ENCODE measurements around the gene IMP3. TPM values are rescaled to one million over a fixed set of nuclear protein-coding genes. Genes with fewer than 3 reads are reported as not detected.
A peak's percentile ranks its signal among the peaks of the same experiment; 100 is the strongest.

IMP3 gene
- total and polyA plus RNA-seq, 11 donors = 37.1 to 151 (median 44.5) TPM

DNA sequence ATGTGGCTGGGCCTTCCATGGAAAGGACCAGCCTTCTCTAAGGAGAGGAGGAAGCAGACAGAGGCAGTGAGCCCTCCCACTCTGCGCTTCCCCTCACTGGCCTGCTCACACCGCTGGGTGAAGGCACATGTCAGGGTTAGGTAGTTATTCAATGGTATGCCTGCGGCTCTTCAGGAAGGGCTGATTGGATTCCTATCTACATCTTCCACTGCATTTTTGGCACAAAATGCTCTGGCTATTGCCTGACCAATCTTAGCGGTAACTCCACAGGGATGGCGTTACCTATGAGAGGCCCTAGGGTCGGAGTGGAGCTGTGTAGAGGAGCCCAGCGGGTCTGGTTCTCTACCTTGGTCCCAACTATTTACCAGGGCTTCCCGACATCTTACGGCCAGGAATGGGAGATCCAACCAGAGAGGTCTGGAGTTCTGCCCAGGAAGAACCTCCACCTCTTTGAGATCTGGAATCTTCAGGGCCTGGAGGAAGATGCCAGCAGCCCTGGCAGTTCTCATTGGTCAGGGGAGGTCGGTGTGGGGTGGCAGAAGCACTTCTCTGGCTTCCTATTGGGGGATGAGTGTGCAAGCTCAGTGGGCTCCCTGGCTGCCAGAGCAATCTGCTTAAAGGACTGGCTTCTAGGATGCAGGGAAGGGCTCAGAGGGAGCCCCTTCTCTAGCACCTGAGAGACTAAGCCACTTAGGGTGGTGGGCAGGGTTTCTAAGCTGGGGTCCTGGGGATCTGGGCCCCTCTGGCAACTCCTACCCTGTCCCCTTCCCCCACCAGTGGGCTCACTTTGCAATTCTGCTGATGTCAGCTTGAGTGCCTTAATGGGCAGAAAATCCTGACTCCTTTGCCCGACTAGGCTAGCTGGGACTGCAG lies 31.9 kb upstream of the IMP3 start:
- peaks cover 22 to 74% (median 36%) of the 10 kb centered on the region in 12 donors for H3K4me1 ChIP-seq
- DNase-seq = no peak

DNA sequence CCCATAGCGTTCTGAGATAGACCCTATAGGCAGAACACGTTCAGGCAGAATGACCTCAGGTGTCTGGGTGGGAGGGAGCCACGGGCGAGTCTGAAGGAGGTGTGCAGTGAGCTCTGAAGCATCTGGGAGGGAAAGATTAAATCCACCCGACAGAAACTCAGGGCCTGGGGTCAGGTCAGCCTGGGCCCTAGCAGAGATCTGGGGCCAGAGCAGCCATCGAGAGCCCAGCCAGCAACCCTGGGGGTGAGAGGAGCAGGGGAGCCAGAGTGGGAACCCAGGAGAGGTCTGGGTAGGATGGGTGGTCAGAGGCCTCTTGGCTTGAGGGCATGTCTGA lies 29.8 kb upstream of the IMP3 start:
- no peaks in the 10 kb centered on the region for H3K36me3 ChIP-seq
- H3K27ac ChIP-seq = no peak overlapping the region
- no peak for ATAC-seq
- no peak for DNase-seq
- intact Hi-C loops (cut with DNase I) = loop anchor here in 5 of 10 donors (5.0 to 10.0 kb wide), 3 partner anchors 33 to 305 kb away; partner anchors contain the start of gene MAN2C1 (in 1 of the 5)
- no peaks in the 10 kb centered on the region for H3K9me3 ChIP-seq
- no peaks in the 10 kb centered on the region for H3K27me3 ChIP-seq
- TF ChIP-seq, protein P1, sequence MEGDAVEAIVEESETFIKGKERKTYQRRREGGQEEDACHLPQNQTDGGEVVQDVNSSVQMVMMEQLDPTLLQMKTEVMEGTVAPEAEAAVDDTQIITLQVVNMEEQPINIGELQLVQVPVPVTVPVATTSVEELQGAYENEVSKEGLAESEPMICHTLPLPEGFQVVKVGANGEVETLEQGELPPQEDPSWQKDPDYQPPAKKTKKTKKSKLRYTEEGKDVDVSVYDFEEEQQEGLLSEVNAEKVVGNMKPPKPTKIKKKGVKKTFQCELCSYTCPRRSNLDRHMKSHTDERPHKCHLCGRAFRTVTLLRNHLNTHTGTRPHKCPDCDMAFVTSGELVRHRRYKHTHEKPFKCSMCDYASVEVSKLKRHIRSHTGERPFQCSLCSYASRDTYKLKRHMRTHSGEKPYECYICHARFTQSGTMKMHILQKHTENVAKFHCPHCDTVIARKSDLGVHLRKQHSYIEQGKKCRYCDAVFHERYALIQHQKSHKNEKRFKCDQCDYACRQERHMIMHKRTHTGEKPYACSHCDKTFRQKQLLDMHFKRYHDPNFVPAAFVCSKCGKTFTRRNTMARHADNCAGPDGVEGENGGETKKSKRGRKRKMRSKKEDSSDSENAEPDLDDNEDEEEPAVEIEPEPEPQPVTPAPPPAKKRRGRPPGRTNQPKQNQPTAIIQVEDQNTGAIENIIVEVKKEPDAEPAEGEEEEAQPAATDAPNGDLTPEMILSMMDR (IDR thresholded peaks at IDR 0.05) = no peak
- TF ChIP-seq POLR2A (IDR thresholded peaks at IDR 0.05) = no peak
- WGBS, 4 donors = 83 to 86% (median 84%) methylated on average over 6 of the region's 6 CpGs
- peaks cover 27 to 68% (median 41%) of the 10 kb centered on the region in 12 donors for H3K4me1 ChIP-seq
- H3K4me3 ChIP-seq = no peak overlapping the region

More for the DNA sequence above, 31.9 kb upstream of the IMP3 start:
- Histone ChIP-seq H3K27me3 (no peaks in the 10 kb centered on the region), H3K27ac (peak overlapping the region in 11 of 12 donors; percentile 38 to 89 (median 65)), H3K4me3 (no peak overlapping the region), H3K36me3 (peaks cover 0 to 2% (median 0%) of the 10 kb centered on the region in 9 donors), H3K9me3 (no peaks in the 10 kb centered on the region)
- TF ChIP-seq, protein P1 (IDR thresholded peaks at IDR 0.05) = no peak
- TF ChIP-seq POLR2A (IDR thresholded peaks at IDR 0.05) = no peak
- no peak for ATAC-seq
- intact Hi-C loops (cut with DNase I) = loop anchor here in 5 of 10 donors (2.0 to 10.0 kb wide), 4 partner anchors 25 to 307 kb away; partner anchors contain the start of genes MAN2C1 (in 1 of the 5) and SNX33 (in 1 of the 5)
- 65 to 75% (median 71%) methylated on average over 7 to 11 of the region's 11 CpGs for WGBS, 4 donors

DNA sequence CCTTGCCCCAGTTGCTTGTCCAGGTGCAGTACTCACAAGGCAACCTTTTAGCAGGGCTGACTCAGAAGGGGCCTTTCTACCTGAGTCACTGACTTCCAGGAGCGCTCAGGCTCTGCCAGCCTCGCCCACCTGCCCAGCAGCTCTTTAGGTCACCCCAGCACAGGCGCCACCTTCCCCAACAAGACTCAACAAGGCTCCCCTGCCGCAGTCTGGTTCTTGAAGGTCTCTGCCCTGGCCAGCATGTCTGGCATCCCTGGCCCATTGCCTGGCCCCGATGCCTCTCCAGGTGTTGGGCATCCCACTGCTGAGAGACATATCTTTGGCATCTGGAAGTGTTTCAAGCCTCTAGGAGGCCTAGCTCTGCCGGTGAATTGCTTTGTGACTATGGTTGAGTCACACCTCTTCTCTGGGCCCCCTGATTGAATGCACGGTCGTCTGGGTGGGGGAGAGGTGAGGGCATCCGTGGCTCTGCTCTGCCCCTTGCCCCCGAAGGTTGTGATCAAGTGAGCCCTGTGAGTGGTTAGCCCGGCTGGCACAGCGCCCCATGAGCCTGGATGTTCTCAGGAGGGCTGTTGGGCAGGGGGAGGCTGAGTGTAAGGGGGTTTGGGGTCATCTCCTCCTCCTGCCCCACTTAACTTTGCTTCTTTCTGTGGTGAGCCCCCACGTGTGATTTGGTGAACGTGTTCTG lies 29.3 kb upstream of the IMP3 start:
- 85 to 89% (median 88%) methylated on average over 11 to 14 of the region's 14 CpGs for WGBS, 4 donors
- Histone ChIP-seq H3K27ac (no peak overlapping the region), H3K36me3 (no peaks in the 10 kb centered on the region), H3K27me3 (no peaks in the 10 kb centered on the region), H3K4me3 (no peak overlapping the region), H3K4me1 (peaks cover 26 to 63% (median 39%) of the 10 kb centered on the region in 12 donors), H3K9me3 (no peaks in the 10 kb centered on the region)
- no peak for DNase-seq
- intact Hi-C loops (cut with DNase I) = no loop called here
- TF ChIP-seq POLR2A (IDR thresholded peaks at IDR 0.05) = no peak
- TF ChIP-seq, protein P1 (IDR thresholded peaks at IDR 0.05) = no peak
- no peak for ATAC-seq
